SK-N-SH (cell line): Measurements from ENCODE around the gene ACOXL. TPM values are rescaled to one million over a fixed set of nuclear protein-coding genes. Genes with fewer than 3 reads are reported as not detected.

Source experiments
- CTCF ChIA-PET: fragments of 300-600, 350-600 bp; formaldehyde crosslinking; extraction: SDS; loops from one replicate; lab custom pipeline; 2021; lab: Yijun Ruan, JAX
- POLR2A ChIA-PET: fragments of 350-600 bp; sonication (Branson Sonifier 250); formaldehyde crosslinking; extraction: SDS; loops from one replicate; lab custom pipeline; 2020; ENCODE audit warnings: antibody characterized with exemption, inconsistent platforms; lab: Yijun Ruan, JAX
- DNase-seq: peaks from one replicate; pipeline ENCODE4 v3.0.0; 2012
- H2AFZ ChIP-seq: fragments of 200-600 bp; sonication (generic); 2 replicates; pipeline ENCODE4 v1.8.1; 2016; ENCODE audit warnings: antibody characterized with exemption, mild to moderate bottlenecking, low read depth
- H3F3A ChIP-seq: fragments of 200-600 bp; sonication (generic); replicated peaks from 2 replicates; pipeline ENCODE3; 2016; ENCODE audit warnings: antibody characterized with exemption, mild to moderate bottlenecking; ENCODE audit not compliant: insufficient read depth
- H3K27ac ChIP-seq, 2 experiments: fragments of 200-500 bp in 1 of 2; fragments of 200-600 bp in 1 of 2; sonication (Bioruptor generic) in 1 of 2; sonication (generic), shearing (Covaris generic) in 1 of 2; 2 replicates each; pipeline versions ENCODE4 v1.5.1 to v1.6.1; 2014 to 2016; ENCODE audit warnings: low read depth in 2 of 2, inconsistent platforms in 1 of 2, low read length in 1 of 2, mild to moderate bottlenecking in 1 of 2, mixed read lengths in 1 of 2
- H3K27me3 ChIP-seq: fragments of 200-600 bp; sonication (generic), shearing (Covaris generic); 2 replicates; pipeline ENCODE4 v1.6.1; 2016; ENCODE audit warnings: mixed run types; ENCODE audit not compliant: insufficient read depth
- H3K36me3 ChIP-seq, 2 experiments: fragments of 200-500 bp in 1 of 2; fragments of 200-600 bp in 1 of 2; sonication (Bioruptor generic) in 1 of 2; sonication (generic) in 1 of 2; replicated peaks in 1 of 2; 2 replicates each; pipeline versions ENCODE3 to v1.5.1; 2014 to 2016; ENCODE audit warnings: low read length in 1 of 2, mild to moderate bottlenecking in 1 of 2; ENCODE audit not compliant: insufficient read depth in 2 of 2, control insufficient read depth in 1 of 2
- H3K4me1 ChIP-seq, 2 experiments: fragments of 200-500 bp in 1 of 2; fragments of 200-600 bp in 1 of 2; sonication (Bioruptor generic) in 1 of 2; sonication (generic), shearing (Covaris generic) in 1 of 2; 2 replicates each; pipeline versions ENCODE4 v1.5.1 to v1.6.1; 2014 to 2016; ENCODE audit warnings: low read depth in 1 of 2, low read length in 1 of 2, mixed run types in 1 of 2; ENCODE audit not compliant: insufficient read depth in 2 of 2, control insufficient read depth in 1 of 2
- H3K4me2 ChIP-seq: fragments of 200-600 bp; sonication (generic), shearing (Covaris generic); 2 replicates; pipeline ENCODE4 v1.6.1; 2017; ENCODE audit warnings: mixed run types
- H3K4me3 ChIP-seq, 2 experiments: fragments of 200-500 bp in 1 of 2; fragments of 200-600 bp in 1 of 2; sonication (Bioruptor generic) in 1 of 2; sonication (generic), shearing (Covaris generic) in 1 of 2; 2 replicates each; pipeline versions ENCODE4 v1.5.1 to v1.8.1; 2014 to 2016; ENCODE audit warnings: low read depth in 2 of 2, inconsistent platforms in 1 of 2, low read length in 1 of 2, mild to moderate bottlenecking in 1 of 2, mixed read lengths in 1 of 2, moderate library complexity in 1 of 2
- H3K79me2 ChIP-seq: fragments of 200-600 bp; sonication (generic); 2 replicates; pipeline ENCODE4 v1.8.1; 2017; ENCODE audit warnings: mild to moderate bottlenecking; ENCODE audit not compliant: insufficient read depth
- H3K9ac ChIP-seq: fragments of 200-600 bp; sonication (generic); 2 replicates; pipeline ENCODE4 v1.6.1; 2017; ENCODE audit warnings: mixed run types
- H3K9me2 ChIP-seq: fragments of 200-600 bp; sonication (generic); 2 replicates; pipeline ENCODE4 v1.6.1; 2017; ENCODE audit warnings: mixed run types
- H3K9me3 ChIP-seq: fragments of 200-600 bp; sonication (generic); 2 replicates; pipeline ENCODE4 v1.6.1; 2017; ENCODE audit warnings: mixed run types, mild to moderate bottlenecking, moderate library complexity
- H4K20me1 ChIP-seq: fragments of 200-600 bp; sonication (generic); 2 replicates; pipeline ENCODE4 v1.6.1; 2017; ENCODE audit warnings: mild to moderate bottlenecking, mixed run types; ENCODE audit not compliant: insufficient read depth
- CHD2 ChIP-seq: fragments of 150-350 bp; IDR thresholded peaks from 2 replicates; pipeline ENCODE4 v1.6.1; 2018; ENCODE audit warnings: low read length; ENCODE audit not compliant: partially characterized antibody
- ELF1 ChIP-seq: IDR thresholded peaks from 2 replicates; pipeline ENCODE4 v1.4.0; 2012
- EP300 ChIP-seq, 2 experiments: IDR thresholded peaks; 2 replicates each; pipeline versions ENCODE4 v1.4.0 to v1.6.1; 2012; ENCODE audit warnings: borderline replicate concordance in 1 of 2, low read depth in 1 of 2, low read length in 1 of 2
- EZH2phosphoT487 ChIP-seq: fragments of 200-600 bp; sonication (generic); IDR thresholded peaks from 2 replicates; pipeline ENCODE4 v1.6.1; 2017; ENCODE audit warnings: low read depth, mixed run types, mild to moderate bottlenecking, antibody characterized with exemption, moderate library complexity, borderline replicate concordance
- FOSL2 ChIP-seq: IDR thresholded peaks from 2 replicates; pipeline ENCODE4 v1.4.0; 2012; ENCODE audit warnings: low read depth, mild to moderate bottlenecking, moderate library complexity, borderline replicate concordance
- FOXJ3 ChIP-seq: sonication (generic); formaldehyde crosslinking; IDR thresholded peaks from 2 replicates; pipeline ENCODE4 v1.5.1; 2020; ENCODE audit warnings: mild to moderate bottlenecking, missing genetic modification reagents
- GABPA ChIP-seq: IDR thresholded peaks from 2 replicates; pipeline ENCODE4 v1.4.0; 2012; ENCODE audit warnings: low read depth, mild to moderate bottlenecking
- GATA2 ChIP-seq: sonication (generic); formaldehyde crosslinking; IDR thresholded peaks from 2 replicates; pipeline ENCODE4 v1.5.0; 2020; ENCODE audit warnings: mild to moderate bottlenecking, missing genetic modification reagents
- MEF2A ChIP-seq: IDR thresholded peaks from 2 replicates; pipeline ENCODE4 v1.4.0; 2012; ENCODE audit warnings: low read depth, borderline replicate concordance
- MXI1 ChIP-seq: IDR thresholded peaks from 2 replicates; pipeline ENCODE4 v1.6.1; 2012; ENCODE audit warnings: mild to moderate bottlenecking, low read depth, low read length, improper control_type of control experiment
- NRF1 ChIP-seq: IDR thresholded peaks from 2 replicates; pipeline ENCODE4 v1.6.1; 2012; ENCODE audit warnings: low read depth, mild to moderate bottlenecking, low read length
- POLR2AphosphoS5 ChIP-seq: IDR thresholded peaks from 2 replicates; pipeline ENCODE4 v1.6.1; 2012; ENCODE audit warnings: low read depth, low read length
- RAD21 ChIP-seq: IDR thresholded peaks from 2 replicates; pipeline ENCODE4 v1.6.1; 2012; ENCODE audit warnings: mild to moderate bottlenecking, low read length
- RCOR1 ChIP-seq: fragments of 150-350 bp; IDR thresholded peaks from 2 replicates; pipeline ENCODE4 v1.6.1; 2017; ENCODE audit warnings: antibody characterized with exemption, low read length
- RFX5 ChIP-seq: IDR thresholded peaks from 2 replicates; pipeline ENCODE4 v1.6.1; 2012; ENCODE audit warnings: mild to moderate bottlenecking, improper control_type of control experiment, low read length
- SMC3 ChIP-seq: IDR thresholded peaks from 2 replicates; pipeline ENCODE4 v1.6.1; 2012; ENCODE audit warnings: low read depth, low read length, improper control_type of control experiment
- TAF1 ChIP-seq: IDR thresholded peaks from 2 replicates; pipeline ENCODE4 v1.6.1; 2012; ENCODE audit warnings: low read depth, mild to moderate bottlenecking, low read length, moderate library complexity, borderline replicate concordance
- TCF12 ChIP-seq: IDR thresholded peaks from 2 replicates; pipeline ENCODE4 v1.4.0; 2012
- YY1 ChIP-seq: IDR thresholded peaks from 2 replicates; pipeline ENCODE4 v1.4.0; 2012; ENCODE audit warnings: low read depth, mild to moderate bottlenecking
- whole genome bisulfite sequencing: methylation state at CpG from one replicate; pipeline ENCODE4 v1.1.6; 2017; ENCODE audit warnings: low lambda C conversion rate; 5-methylcytosine and 5-hydroxymethylcytosine counted together
- polyA plus RNA-seq, 3 experiments: library from polyadenylated mRNA; depleted of rRNA; stranded (reverse); fragments of >200 nt; gene quantifications; 2 replicates each; pipeline ENCODE4 v1.2.3, GENCODE V29; 2012
- TF ChIP-seq, protein P1 (sequence below): IDR thresholded peaks from 2 replicates; pipeline ENCODE4 v1.4.0; 2012; ENCODE audit warnings: low read depth, borderline replicate concordance
- TF ChIP-seq, protein P2 (sequence below): IDR thresholded peaks from 2 replicates; pipeline ENCODE4 v1.6.1; 2012; ENCODE audit warnings: mild to moderate bottlenecking, low read depth, low read length, moderate library complexity
- TF ChIP-seq, protein P3 (sequence below): IDR thresholded peaks from 2 replicates; pipeline ENCODE4 v1.4.0; 2012; ENCODE audit warnings: low read depth
- TF ChIP-seq, protein P4 (sequence below): IDR thresholded peaks from 2 replicates; pipeline ENCODE4 v1.4.0; 2012; ENCODE audit warnings: low read depth, borderline replicate concordance
- TF ChIP-seq, protein P5 (sequence below): fragments of 200-600 bp; sonication (generic); IDR thresholded peaks from 2 replicates; pipeline ENCODE4 v1.6.1; 2017; ENCODE audit warnings: antibody characterized with exemption, mild to moderate bottlenecking, moderate library complexity
- TF ChIP-seq, protein P6 (sequence below): IDR thresholded peaks from 2 replicates; pipeline ENCODE4; 2012

ACOXL gene
- polyA plus RNA-seq, 1 of the 3 experiments (the other 2 are of a cell fraction) = not detected

DNA sequence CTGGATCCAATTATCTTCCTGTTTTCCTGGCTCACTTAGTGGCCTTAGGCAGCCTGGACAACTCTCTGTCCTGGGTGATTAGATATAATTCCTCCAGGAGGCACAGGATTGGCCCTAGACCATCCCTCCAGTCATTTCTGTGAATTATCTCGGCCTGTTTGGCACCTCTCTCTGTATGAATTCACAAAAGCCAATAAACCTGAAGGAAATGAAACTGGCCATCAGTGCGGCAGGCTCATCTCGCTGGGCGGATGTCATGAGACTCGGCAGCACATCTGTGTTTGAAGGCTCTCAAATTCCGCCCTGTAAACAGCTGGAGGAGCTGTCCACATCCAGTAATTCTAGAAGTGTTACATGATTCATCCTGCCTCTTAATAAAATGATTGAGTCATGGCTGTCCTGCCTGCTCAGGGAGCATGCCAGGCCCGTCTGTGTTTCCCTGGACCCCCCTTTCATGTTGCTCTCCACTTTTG lies 38.6 kb downstream of the ACOXL start:
- Histone ChIP-seq H2AFZ (no peak overlapping the region; the same call in 1 of the 2 replicates), H3K9ac (no peak overlapping the region), H3K36me3 (no peaks in the 10 kb centered on the region), H3K9me2 (no peaks in the 10 kb centered on the region), H3K9me3 (no peaks in the 10 kb centered on the region), H3K27me3 (peaks cover 16% of the 10 kb centered on the region), H4K20me1 (no peaks in the 10 kb centered on the region), H3K4me1 (peaks cover 0 to 37% of the 10 kb centered on the region in 2 experiments; a peak in 3 of 4 replicates), H3F3A (no peaks in the 10 kb centered on the region), H3K27ac (peak overlapping the region in 1 of 2 experiments; percentile 88; a peak in 2 of 4 replicates), H3K79me2 (no peaks in the 10 kb centered on the region), H3K4me2 (peak overlapping the region; percentile 71), H3K4me3 (peak overlapping the region; percentile 28 to 48)
- CTCF ChIA-PET = interaction anchor here (0.9 to 9.1 kb wide), 5 partner anchors 10 to 41 kb away, joined by 3 to 59 read pairs (median 3); no protein-coding TSS in a partner anchor
- peak; percentile 83 for DNase-seq
- POLR2A ChIA-PET = no interaction called here
- 2% methylated on average over 7 of the region's 7 CpGs for WGBS
- TF ChIP-seq POLR2AphosphoS5 (no peak), RFX5 (no peak), RAD21 (0 out of 2 replicates have a peak, but pooled peaks have one; percentile 23), GABPA (no peak), CHD2 (peak; percentile 61), YY1 (no peak), MXI1 (no peak), FOXJ3 (peak; percentile 76), EZH2phosphoT487 (no peak), EP300 (IDR thresholded peaks at IDR 0.05; ENCODE audit: borderline replicate concordance in 1 of 2, low read depth in 1 of 2, low read length in 1 of 2) (peak in 1 of 2 experiments; percentile 82; a peak in 2 of 4 replicates), SMC3 (no peak), FOSL2 (no peak), TAF1 (no peak), NRF1 (no peak), GATA2 (peak; percentile 95), TCF12 (peak; percentile 54), RCOR1 (peak; percentile 82; the same call in 1 of the 2 replicates), MEF2A (no peak), ELF1 (no peak)
- TF ChIP-seq, protein P1, sequence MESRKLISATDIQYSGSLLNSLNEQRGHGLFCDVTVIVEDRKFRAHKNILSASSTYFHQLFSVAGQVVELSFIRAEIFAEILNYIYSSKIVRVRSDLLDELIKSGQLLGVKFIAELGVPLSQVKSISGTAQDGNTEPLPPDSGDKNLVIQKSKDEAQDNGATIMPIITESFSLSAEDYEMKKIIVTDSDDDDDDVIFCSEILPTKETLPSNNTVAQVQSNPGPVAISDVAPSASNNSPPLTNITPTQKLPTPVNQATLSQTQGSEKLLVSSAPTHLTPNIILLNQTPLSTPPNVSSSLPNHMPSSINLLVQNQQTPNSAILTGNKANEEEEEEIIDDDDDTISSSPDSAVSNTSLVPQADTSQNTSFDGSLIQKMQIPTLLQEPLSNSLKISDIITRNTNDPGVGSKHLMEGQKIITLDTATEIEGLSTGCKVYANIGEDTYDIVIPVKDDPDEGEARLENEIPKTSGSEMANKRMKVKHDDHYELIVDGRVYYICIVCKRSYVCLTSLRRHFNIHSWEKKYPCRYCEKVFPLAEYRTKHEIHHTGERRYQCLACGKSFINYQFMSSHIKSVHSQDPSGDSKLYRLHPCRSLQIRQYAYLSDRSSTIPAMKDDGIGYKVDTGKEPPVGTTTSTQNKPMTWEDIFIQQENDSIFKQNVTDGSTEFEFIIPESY = no peak
- TF ChIP-seq, protein P2, sequence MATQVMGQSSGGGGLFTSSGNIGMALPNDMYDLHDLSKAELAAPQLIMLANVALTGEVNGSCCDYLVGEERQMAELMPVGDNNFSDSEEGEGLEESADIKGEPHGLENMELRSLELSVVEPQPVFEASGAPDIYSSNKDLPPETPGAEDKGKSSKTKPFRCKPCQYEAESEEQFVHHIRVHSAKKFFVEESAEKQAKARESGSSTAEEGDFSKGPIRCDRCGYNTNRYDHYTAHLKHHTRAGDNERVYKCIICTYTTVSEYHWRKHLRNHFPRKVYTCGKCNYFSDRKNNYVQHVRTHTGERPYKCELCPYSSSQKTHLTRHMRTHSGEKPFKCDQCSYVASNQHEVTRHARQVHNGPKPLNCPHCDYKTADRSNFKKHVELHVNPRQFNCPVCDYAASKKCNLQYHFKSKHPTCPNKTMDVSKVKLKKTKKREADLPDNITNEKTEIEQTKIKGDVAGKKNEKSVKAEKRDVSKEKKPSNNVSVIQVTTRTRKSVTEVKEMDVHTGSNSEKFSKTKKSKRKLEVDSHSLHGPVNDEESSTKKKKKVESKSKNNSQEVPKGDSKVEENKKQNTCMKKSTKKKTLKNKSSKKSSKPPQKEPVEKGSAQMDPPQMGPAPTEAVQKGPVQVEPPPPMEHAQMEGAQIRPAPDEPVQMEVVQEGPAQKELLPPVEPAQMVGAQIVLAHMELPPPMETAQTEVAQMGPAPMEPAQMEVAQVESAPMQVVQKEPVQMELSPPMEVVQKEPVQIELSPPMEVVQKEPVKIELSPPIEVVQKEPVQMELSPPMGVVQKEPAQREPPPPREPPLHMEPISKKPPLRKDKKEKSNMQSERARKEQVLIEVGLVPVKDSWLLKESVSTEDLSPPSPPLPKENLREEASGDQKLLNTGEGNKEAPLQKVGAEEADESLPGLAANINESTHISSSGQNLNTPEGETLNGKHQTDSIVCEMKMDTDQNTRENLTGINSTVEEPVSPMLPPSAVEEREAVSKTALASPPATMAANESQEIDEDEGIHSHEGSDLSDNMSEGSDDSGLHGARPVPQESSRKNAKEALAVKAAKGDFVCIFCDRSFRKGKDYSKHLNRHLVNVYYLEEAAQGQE = peak; percentile 81; the same call in 1 of the 2 replicates
- TF ChIP-seq, protein P3, sequence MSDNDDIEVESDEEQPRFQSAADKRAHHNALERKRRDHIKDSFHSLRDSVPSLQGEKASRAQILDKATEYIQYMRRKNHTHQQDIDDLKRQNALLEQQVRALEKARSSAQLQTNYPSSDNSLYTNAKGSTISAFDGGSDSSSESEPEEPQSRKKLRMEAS = no peak
- TF ChIP-seq, protein P4, sequence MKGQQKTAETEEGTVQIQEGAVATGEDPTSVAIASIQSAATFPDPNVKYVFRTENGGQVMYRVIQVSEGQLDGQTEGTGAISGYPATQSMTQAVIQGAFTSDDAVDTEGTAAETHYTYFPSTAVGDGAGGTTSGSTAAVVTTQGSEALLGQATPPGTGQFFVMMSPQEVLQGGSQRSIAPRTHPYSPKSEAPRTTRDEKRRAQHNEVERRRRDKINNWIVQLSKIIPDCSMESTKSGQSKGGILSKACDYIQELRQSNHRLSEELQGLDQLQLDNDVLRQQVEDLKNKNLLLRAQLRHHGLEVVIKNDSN = no peak
- TF ChIP-seq, protein P5, sequence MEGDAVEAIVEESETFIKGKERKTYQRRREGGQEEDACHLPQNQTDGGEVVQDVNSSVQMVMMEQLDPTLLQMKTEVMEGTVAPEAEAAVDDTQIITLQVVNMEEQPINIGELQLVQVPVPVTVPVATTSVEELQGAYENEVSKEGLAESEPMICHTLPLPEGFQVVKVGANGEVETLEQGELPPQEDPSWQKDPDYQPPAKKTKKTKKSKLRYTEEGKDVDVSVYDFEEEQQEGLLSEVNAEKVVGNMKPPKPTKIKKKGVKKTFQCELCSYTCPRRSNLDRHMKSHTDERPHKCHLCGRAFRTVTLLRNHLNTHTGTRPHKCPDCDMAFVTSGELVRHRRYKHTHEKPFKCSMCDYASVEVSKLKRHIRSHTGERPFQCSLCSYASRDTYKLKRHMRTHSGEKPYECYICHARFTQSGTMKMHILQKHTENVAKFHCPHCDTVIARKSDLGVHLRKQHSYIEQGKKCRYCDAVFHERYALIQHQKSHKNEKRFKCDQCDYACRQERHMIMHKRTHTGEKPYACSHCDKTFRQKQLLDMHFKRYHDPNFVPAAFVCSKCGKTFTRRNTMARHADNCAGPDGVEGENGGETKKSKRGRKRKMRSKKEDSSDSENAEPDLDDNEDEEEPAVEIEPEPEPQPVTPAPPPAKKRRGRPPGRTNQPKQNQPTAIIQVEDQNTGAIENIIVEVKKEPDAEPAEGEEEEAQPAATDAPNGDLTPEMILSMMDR = no peak
- TF ChIP-seq, protein P6, sequence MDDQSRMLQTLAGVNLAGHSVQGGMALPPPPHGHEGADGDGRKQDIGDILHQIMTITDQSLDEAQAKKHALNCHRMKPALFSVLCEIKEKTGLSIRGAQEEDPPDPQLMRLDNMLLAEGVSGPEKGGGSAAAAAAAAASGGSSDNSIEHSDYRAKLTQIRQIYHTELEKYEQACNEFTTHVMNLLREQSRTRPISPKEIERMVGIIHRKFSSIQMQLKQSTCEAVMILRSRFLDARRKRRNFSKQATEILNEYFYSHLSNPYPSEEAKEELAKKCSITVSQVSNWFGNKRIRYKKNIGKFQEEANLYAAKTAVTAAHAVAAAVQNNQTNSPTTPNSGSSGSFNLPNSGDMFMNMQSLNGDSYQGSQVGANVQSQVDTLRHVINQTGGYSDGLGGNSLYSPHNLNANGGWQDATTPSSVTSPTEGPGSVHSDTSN = no peak
